Lower lobe of right lung (tissue), 2 donors: Measurements from ENCODE around the gene INPP5A. TPM values are rescaled to one million over a fixed set of nuclear protein-coding genes. Genes with fewer than 3 reads are reported as not detected.
A peak's percentile ranks its signal among the peaks of the same experiment; 100 is the strongest.
"Not testable (repeated sequence)": the region's sequence is repeated elsewhere in the genome, so short reads cannot be mapped to it uniquely, and the experiment has no call there.

ENCODE experiments used
- ATAC-seq, 2 donors: fragments of 200-7000 bp; cut with Tn5 transposase; one replicate each; pipeline ENCODE4 v1.9.1; 2020 to 2022; ENCODE audit warnings: mild to moderate bottlenecking in 2 of 2, moderate library complexity in 2 of 2
- DNase-seq: peaks from one replicate; pipeline ENCODE4 v3.0.0-alpha.2; 2020
- H3K27ac ChIP-seq: fragments of 200-600 bp; one replicate; pipeline ENCODE4 v1.8.0; 2022
- H3K27me3 ChIP-seq: fragments of 200-600 bp; one replicate; pipeline ENCODE4 v1.8.0; 2022; ENCODE audit warnings: low read depth
- H3K36me3 ChIP-seq: fragments of 200-600 bp; one replicate; pipeline ENCODE4 v1.8.0; 2022; ENCODE audit warnings: mild to moderate bottlenecking
- H3K4me1 ChIP-seq: fragments of 200-600 bp; one replicate; pipeline ENCODE4 v1.8.0; 2022
- H3K4me3 ChIP-seq: fragments of 200-600 bp; one replicate; pipeline ENCODE4 v1.8.0; 2022; ENCODE audit warnings: mild to moderate bottlenecking
- H3K9me3 ChIP-seq: fragments of 200-600 bp; one replicate; pipeline ENCODE4 v1.8.0; 2022
- intact Hi-C: fragments of 100-400 bp; cut with DNase I; formaldehyde crosslinking; loops from one replicate; pipeline ENCODE4 v1.11.0; 2022
- total RNA-seq: library from RNA; stranded (reverse); fragmentation: NEBNext Ultra II Directional; extraction: Animal tissue kit (Norgen Biotek cat#: 25700); gene quantifications from one replicate; pipeline ENCODE4 v1.2.1, GENCODE V29; 2021
- TF ChIP-seq, protein P1 (sequence below): fragments of 200-600 bp; IDR thresholded peaks from one replicate; pipeline ENCODE4 v1.8.0; 2022; ENCODE audit warnings: antibody characterized with exemption, mild to moderate bottlenecking
- donor health status: DM: no; HTN: yes; CAD: no; lungs with severe emphysema.

INPP5A gene
- total RNA-seq, 1 donor from 2014 or later = 34.1 TPM

- Histone ChIP-seq H3K27me3 (peaks cover 48% of the 10 kb centered on the region), H3K9me3 (no peaks in the 10 kb centered on the region), H3K27ac (no peak overlapping the region), H3K4me3 (no peak overlapping the region), H3K4me1 (no peaks in the 10 kb centered on the region), H3K36me3 (no peaks in the 10 kb centered on the region)
- intact Hi-C loops = no loop called here
- ATAC-seq (no peak), DNase-seq (peak; percentile 34)
- TF ChIP-seq, protein P1, sequence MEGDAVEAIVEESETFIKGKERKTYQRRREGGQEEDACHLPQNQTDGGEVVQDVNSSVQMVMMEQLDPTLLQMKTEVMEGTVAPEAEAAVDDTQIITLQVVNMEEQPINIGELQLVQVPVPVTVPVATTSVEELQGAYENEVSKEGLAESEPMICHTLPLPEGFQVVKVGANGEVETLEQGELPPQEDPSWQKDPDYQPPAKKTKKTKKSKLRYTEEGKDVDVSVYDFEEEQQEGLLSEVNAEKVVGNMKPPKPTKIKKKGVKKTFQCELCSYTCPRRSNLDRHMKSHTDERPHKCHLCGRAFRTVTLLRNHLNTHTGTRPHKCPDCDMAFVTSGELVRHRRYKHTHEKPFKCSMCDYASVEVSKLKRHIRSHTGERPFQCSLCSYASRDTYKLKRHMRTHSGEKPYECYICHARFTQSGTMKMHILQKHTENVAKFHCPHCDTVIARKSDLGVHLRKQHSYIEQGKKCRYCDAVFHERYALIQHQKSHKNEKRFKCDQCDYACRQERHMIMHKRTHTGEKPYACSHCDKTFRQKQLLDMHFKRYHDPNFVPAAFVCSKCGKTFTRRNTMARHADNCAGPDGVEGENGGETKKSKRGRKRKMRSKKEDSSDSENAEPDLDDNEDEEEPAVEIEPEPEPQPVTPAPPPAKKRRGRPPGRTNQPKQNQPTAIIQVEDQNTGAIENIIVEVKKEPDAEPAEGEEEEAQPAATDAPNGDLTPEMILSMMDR = no peak
Observed at GRCh38 chr10:132814469-132814856, 276.9 kb downstream of the INPP5A start.

DNA sequence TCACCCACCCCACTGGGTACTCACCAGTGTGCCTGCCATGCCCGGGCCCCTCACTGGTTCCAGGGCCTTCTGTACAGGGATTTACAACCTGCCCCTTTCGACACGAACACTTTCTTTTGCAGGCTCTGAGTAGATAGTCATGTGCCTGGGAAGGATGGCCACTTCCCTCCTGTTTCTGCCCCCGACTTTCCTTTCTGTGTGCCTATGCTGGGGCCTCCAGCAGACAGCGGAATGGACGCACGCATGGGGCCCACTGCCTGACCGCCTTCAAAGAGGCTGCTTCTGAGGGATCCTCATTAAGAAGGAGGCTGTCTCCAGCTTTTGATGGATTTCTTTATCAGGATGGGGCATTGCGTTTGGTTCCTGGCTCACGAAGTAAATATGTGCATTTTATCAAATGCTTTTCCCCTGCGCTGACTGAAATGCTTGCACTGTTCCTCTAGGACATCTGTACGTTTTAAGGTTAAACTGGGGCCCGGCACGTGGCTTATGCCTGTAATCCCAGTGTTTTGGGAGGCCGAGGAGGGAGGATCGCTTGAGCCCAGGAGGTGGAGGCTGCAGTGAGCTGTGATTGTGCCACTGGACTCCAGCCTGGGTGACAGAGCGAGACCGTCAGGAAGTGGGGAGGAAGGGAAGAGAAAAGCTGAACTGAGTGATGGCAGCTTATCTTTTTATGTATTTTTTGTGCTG is 277.7 kb downstream of the INPP5A start:
- intact Hi-C loops = no loop called here
- H3K27ac ChIP-seq = no peak overlapping the region
- H3K9me3 ChIP-seq = no peaks in the 10 kb centered on the region
- H3K4me1 ChIP-seq = no peaks in the 10 kb centered on the region
- DNase-seq = no peak
- TF ChIP-seq, protein P1 = no peak
- H3K36me3 ChIP-seq = no peaks in the 10 kb centered on the region
- no peak for ATAC-seq
- H3K4me3 ChIP-seq = no peak overlapping the region
- peaks cover 41% of the 10 kb centered on the region for H3K27me3 ChIP-seq

- no peak overlapping the region for H3K27ac ChIP-seq
- no peak overlapping the region for H3K4me3 ChIP-seq
- no peaks in the 10 kb centered on the region for H3K4me1 ChIP-seq
- H3K9me3 ChIP-seq = no peaks in the 10 kb centered on the region
- no peak for ATAC-seq
- intact Hi-C loops = no loop called here
- no peaks in the 10 kb centered on the region for H3K36me3 ChIP-seq
- DNase-seq = no peak
- TF ChIP-seq, protein P1 = no peak
- peaks cover 37% of the 10 kb centered on the region for H3K27me3 ChIP-seq
Observed at GRCh38 chr10:132816718-132817117, 279.1 kb downstream of the INPP5A start.

DNA sequence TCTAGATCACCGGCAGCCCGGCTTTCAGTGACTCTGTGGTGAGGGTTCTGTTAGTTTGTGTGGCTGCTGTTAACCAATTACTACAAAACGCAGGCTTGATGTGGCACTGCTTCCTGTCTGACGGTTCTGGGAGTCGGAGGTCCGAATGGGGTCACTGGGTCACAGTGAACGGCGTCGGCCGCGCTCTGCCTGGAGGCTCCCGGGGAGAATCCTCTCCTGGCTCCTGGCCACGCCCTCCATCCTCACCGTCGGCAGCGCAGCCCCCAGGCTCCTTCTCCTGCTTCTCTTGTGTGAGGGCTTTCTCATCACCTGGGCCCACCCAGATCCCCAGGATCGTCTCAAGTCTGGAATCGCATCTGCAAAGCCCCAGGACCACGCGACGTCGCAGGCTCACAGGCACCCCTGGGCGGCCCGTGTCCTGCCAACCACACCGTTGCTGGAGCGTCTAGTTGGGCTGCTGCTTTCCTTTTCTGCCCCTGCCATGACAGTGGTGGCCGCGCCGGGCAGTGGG is 280.2 kb downstream of the INPP5A start:
- peaks cover 33% of the 10 kb centered on the region for H3K27me3 ChIP-seq
- peak; percentile 38 for DNase-seq
- TF ChIP-seq, protein P1 = no peak

GRCh38 chr10:132820056-132820455 is 282.5 kb downstream of the INPP5A start:
- Histone ChIP-seq H3K4me3 (no peak overlapping the region), H3K36me3 (no peaks in the 10 kb centered on the region), H3K27me3 (peaks cover 24% of the 10 kb centered on the region), H3K4me1 (no peaks in the 10 kb centered on the region), H3K9me3 (no peaks in the 10 kb centered on the region), H3K27ac (no peak overlapping the region)
- intact Hi-C loops = no loop called here
- TF ChIP-seq, protein P1 = no peak
- DNase-seq (peak; percentile 30), ATAC-seq (no peak)

More for the DNA sequence above, 280.2 kb downstream of the INPP5A start:
- Histone ChIP-seq H3K36me3 (no peaks in the 10 kb centered on the region), H3K4me1 (no peaks in the 10 kb centered on the region), H3K27ac (no peak overlapping the region), H3K9me3 (no peaks in the 10 kb centered on the region), H3K4me3 (no peak overlapping the region)
- ATAC-seq = no peak
- intact Hi-C loops = no loop called here

DNA sequence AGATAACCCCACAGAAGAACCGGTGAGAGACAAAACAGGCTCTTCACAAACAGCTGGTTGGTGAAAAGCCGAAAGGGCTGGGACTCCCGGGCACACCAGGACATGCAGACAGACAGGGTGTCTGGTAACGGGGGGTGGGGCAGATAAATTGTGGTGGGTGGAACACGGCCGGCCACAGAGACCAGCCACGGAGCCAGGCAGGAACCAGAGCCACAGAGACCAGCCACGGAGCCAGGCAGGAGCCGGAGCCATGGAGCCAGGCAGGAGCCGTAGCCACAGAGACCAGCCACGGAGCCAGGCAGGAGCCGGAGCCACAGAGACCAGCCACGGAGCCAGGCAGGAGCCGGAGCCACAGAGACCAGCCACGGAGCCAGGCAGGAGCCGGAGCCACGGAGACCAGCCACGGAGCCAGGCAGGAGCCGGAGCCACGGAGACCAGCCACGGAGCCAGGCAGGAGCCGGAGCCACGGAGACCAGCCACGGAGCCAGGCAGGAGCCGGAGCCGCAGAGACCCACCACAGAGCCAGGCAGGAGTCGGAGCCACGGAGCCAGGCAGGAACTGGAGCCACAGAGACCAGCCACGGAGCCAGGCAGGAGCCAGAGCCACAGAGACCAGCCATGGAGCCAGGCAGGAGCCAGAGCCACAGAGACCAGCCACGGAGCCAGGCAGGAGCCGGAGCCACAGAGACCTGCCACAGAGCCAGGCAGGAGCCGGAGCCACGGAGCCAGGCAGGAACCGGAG is 288.4 kb downstream of the INPP5A start:
- ATAC-seq, intact Hi-C loops, H3K27ac ChIP-seq, H3K4me1 ChIP-seq, H3K36me3 ChIP-seq, H3K9me3 ChIP-seq, H3K4me3 ChIP-seq, H3K27me3 ChIP-seq, DNase-seq: not testable (repeated sequence)
